ENCODE results near the gene PHF19. TPM values are rescaled to one million over a fixed set of nuclear protein-coding genes. Genes with fewer than 3 reads are reported as not detected.
A peak's percentile ranks its signal among the peaks of the same experiment; 100 is the strongest.

PHF19 gene
- polyA plus RNA-seq, 3 donors: 12.6 to 61.0 (median 12.7) TPM

- Histone ChIP-seq H3K4me1 (ENCODE audit: control insufficient read depth in 1 of 2, insufficient read depth in 2 of 2, low read length in 2 of 2) (peaks cover 5 to 9% of the 10 kb centered on the region in 2 donors), H3K36me3 (replicated peaks in 1 of 2; ENCODE audit: control insufficient read depth in 1 of 2, insufficient read depth in 2 of 2, low read length in 2 of 2) (no peaks in the 10 kb centered on the region), H3K27ac (ENCODE audit: low read depth in 1 of 2, low read length in 2 of 2) (no peak overlapping the region), H3K4me2 (replicated peaks; ENCODE audit: extremely low read depth, low read length, poor library complexity, severe bottlenecking) (no peak overlapping the region), H4K20me1 (ENCODE audit: insufficient read depth, low read length) (no peaks in the 10 kb centered on the region), H3K79me2 (ENCODE audit: insufficient read depth, low read length) (no peaks in the 10 kb centered on the region), H3K9me3 (replicated peaks in 1 of 2; ENCODE audit: control insufficient read depth in 1 of 2, insufficient read depth in 1 of 2, low read length in 2 of 2) (no peaks in the 10 kb centered on the region), H3K27me3 (ENCODE audit: control insufficient read depth in 2 of 2, insufficient read depth in 2 of 2, low read length in 2 of 2) (no peaks in the 10 kb centered on the region), H3K9ac (ENCODE audit: insufficient read depth, low read length, poor library complexity, severe bottlenecking) (no peak overlapping the region), H2AFZ (ENCODE audit: insufficient read depth, low read depth, low read length, poor library complexity, severe bottlenecking) (no peak overlapping the region), H3K4me3 (replicated peaks in 1 of 3; ENCODE audit: low read depth in 2 of 3, low read length in 3 of 3) (no peak overlapping the region)
- intact Hi-C loops (cut with micrococcal nuclease): no loop called here
- H3K9me3 Mint-ChIP-seq: peaks cover 0 to 6% (median 2%) of the 10 kb centered on the region in 7 donors
- H3K36me3 Mint-ChIP-seq: peaks cover 17 to 37% of the 10 kb centered on the region in 2 donors
- H3K4me1 Mint-ChIP-seq: peaks cover 7% of the 10 kb centered on the region
- H3K27ac Mint-ChIP-seq: peak overlapping the region in 2 of 7 donors; percentile 20 to 33
- H3K27me3 Mint-ChIP-seq (ENCODE audit: low read depth in 3 of 3): peaks cover 0 to 1% (median 0%) of the 10 kb centered on the region in 3 donors
- WGBS (ENCODE audit: insufficient coverage): 100% methylated on average over 3 of the region's 4 CpGs
- H3K4me3 Mint-ChIP-seq: no peak overlapping the region
- no peak for TF ChIP-seq CTCF (IDR thresholded peaks at IDR 0.05)
- DNase-seq: no peak
Observed at GRCh38 chr9:120913647-120914264, 36.8 kb upstream of the PHF19 start.

- peaks cover 7% of the 10 kb centered on the region for H3K4me1 Mint-ChIP-seq
- peaks cover 5 to 9% of the 10 kb centered on the region in 2 donors for H3K4me1 ChIP-seq (ENCODE audit: control insufficient read depth in 1 of 2, insufficient read depth in 2 of 2, low read length in 2 of 2)
- H3K4me3 ChIP-seq (replicated peaks in 1 of 3; ENCODE audit: low read depth in 2 of 3, low read length in 3 of 3): no peak overlapping the region
- H4K20me1 ChIP-seq (ENCODE audit: insufficient read depth, low read length): no peaks in the 10 kb centered on the region
- no peak overlapping the region for H3K27ac ChIP-seq (ENCODE audit: low read depth in 1 of 2, low read length in 2 of 2)
- no peak for TF ChIP-seq CTCF (IDR thresholded peaks at IDR 0.05)
- H3K79me2 ChIP-seq (ENCODE audit: insufficient read depth, low read length): no peaks in the 10 kb centered on the region
- 97% methylated on average over 8 of the region's 13 CpGs for WGBS (ENCODE audit: insufficient coverage)
- H3K4me3 Mint-ChIP-seq: no peak overlapping the region
- peaks cover 0 to 1% (median 0%) of the 10 kb centered on the region in 3 donors for H3K27me3 Mint-ChIP-seq (ENCODE audit: low read depth in 3 of 3)
- no peak overlapping the region for H2AFZ ChIP-seq (ENCODE audit: insufficient read depth, low read depth, low read length, poor library complexity, severe bottlenecking)
- no peaks in the 10 kb centered on the region for H3K27me3 ChIP-seq (ENCODE audit: control insufficient read depth in 2 of 2, insufficient read depth in 2 of 2, low read length in 2 of 2)
- no peak overlapping the region for H3K27ac Mint-ChIP-seq
- no peaks in the 10 kb centered on the region for H3K36me3 ChIP-seq (replicated peaks in 1 of 2; ENCODE audit: control insufficient read depth in 1 of 2, insufficient read depth in 2 of 2, low read length in 2 of 2)
- DNase-seq: no peak
- intact Hi-C loops (cut with micrococcal nuclease): no loop called here
- peaks cover 18 to 37% of the 10 kb centered on the region in 2 donors for H3K36me3 Mint-ChIP-seq
- no peak overlapping the region for H3K9ac ChIP-seq (ENCODE audit: insufficient read depth, low read length, poor library complexity, severe bottlenecking)
- H3K9me3 Mint-ChIP-seq: peaks cover 0 to 6% (median 2%) of the 10 kb centered on the region in 7 donors
- no peaks in the 10 kb centered on the region for H3K9me3 ChIP-seq (replicated peaks in 1 of 2; ENCODE audit: control insufficient read depth in 1 of 2, insufficient read depth in 1 of 2, low read length in 2 of 2)
- no peak overlapping the region for H3K4me2 ChIP-seq (replicated peaks; ENCODE audit: extremely low read depth, low read length, poor library complexity, severe bottlenecking)
Observed at GRCh38 chr9:120912958-120913646, 36.1 kb upstream of the PHF19 start.
